ENCODE results near the gene ARHGAP15. TPM values are rescaled to one million over a fixed set of nuclear protein-coding genes. Genes with fewer than 3 reads are reported as not detected.
A peak's percentile ranks its signal among the peaks of the same experiment; 100 is the strongest.

Gene ARHGAP15
- polyA plus RNA-seq, 4 donors = 3.4 to 8.1 (median 4.9) TPM

GRCh38 chr2:143779021-143779420 is 649.8 kb downstream of the ARHGAP15 start:
- no peak for DNase-seq (ENCODE audit: low read depth in 4 of 4, low spot score in 3 of 4)

- DNase-seq (ENCODE audit: low read depth in 4 of 4, low spot score in 3 of 4) = peak in 3 of 4 donors; percentile 14 to 46 (median 39)
Observed at GRCh38 chr2:143786026-143786765, 657.0 kb downstream of the ARHGAP15 start.

GRCh38 chr2:143787674-143788073 is 658.5 kb downstream of the ARHGAP15 start:
- no peak for DNase-seq (ENCODE audit: low read depth in 4 of 4, low spot score in 3 of 4)

DNA sequence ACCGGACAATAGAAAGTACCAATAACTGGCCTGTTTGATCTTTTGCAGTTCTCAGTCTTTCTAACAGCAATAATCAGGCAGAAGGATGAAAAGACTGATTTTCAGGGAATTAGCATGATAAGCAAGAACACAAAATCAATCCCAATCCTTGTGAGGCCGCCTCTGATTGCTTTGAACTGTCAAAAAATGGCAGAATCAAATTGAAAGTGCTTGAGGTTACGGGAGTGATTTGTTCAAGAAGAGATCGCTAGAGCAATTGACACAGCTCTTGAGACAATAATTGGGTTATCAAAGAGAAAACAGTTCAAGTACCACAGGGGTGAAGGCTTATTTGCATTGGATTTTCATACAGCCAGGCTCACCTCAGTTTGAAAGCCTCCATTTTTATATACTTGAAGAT is 663.4 kb downstream of the ARHGAP15 start:
- no peak for DNase-seq (ENCODE audit: low read depth in 4 of 4, low spot score in 3 of 4)

- no peak for DNase-seq (ENCODE audit: low read depth in 4 of 4, low spot score in 3 of 4)
Observed at GRCh38 chr2:143793381-143793780, 664.2 kb downstream of the ARHGAP15 start.

DNA sequence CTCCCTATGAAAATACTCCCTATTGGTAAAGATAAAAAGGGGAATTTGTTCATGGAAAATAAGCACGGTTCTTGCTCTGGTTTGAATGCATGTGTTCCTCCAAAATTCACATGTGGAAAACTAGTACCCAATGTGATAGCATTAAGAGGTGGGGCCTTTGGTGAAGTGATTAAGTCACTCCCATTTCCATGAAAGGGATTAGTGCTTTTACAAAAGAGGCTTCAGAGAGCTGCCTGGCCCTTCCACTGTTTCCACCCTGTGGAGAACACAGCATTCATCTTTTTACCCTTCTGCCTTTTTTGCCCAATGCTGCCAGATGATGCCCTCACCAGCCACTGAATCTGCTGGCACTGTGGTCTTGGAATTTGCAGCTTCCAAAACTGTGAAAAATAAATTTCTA is 666.8 kb downstream of the ARHGAP15 start:
- DNase-seq (ENCODE audit: low read depth in 4 of 4, low spot score in 3 of 4) = no peak

DNA sequence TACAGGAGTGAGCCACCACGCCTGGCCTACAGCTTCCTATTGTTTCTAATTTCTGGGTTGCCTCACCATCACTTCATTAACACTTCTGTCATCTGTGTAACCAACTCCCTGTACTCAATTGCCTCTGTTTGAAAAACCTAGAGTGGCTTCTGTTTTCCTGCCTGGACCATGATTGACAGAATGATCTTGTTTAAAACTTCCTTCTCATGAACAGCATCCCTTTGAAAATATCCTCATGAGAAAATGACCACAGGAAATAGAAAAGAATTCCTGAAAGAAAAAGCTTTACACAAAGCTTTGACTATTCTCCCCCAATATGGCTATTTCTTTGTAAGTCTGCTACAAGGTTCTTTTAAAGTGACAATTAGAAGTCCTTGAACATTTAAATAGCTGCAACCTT is 672.3 kb downstream of the ARHGAP15 start:
- DNase-seq (ENCODE audit: low read depth in 4 of 4, low spot score in 3 of 4) = no peak

DNA sequence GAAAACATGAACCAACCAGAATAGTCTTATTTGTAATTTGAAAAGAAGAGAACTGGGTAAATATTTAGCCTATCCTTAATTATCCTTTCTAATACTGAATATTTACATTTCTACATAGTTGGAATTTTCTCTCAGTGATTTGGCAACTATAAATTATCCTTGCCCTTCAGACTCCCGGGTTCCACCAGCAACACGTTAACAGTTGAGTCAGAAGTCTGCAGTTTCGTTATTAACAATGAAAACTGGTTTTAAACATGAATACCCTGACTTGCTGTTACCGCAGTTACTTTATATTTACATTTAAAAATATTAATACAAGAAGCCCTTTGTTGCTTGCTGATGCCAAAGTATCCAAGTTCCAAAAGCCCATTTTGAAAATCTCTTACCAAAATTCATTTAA is 673.0 kb downstream of the ARHGAP15 start:
- no peak for DNase-seq (ENCODE audit: low read depth in 4 of 4, low spot score in 3 of 4)

DNA sequence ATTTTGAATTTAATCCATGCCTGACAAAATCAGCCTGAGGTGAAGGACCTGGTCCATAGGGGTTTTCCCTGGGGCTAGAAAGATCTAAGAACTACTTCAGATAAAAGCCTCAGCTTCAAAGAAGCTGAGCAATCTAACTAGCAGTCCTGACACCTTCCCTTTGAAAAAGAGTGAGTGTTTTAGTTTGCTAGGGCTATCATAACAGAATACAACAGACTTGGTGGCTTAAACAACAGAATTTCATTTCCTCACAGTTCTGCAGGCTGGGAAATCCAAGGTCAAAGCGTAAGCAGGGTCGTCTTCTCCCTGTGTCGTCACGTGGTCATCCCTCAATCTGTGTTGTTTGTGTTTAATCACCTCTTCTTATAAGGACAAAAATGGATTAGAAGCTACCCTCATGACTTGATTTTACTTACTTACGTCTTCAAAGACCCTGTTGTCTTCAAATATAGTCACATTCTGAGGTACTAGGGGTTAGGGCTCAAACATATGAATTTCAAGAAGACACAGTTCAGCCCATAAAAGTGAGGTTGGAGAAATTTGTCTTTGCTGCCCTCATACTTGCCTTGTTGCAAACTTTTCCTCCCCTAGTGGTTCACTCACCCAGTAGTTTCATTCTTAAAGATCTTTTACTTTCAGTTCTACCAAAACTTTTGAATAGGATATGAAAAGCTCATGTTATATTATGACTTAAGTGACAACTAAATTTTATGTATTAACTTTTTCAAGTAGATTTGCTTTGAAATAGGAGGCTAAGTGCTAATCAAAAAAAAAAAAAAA is 673.8 kb downstream of the ARHGAP15 start:
- DNase-seq (ENCODE audit: low read depth in 4 of 4, low spot score in 3 of 4) = no peak

DNA sequence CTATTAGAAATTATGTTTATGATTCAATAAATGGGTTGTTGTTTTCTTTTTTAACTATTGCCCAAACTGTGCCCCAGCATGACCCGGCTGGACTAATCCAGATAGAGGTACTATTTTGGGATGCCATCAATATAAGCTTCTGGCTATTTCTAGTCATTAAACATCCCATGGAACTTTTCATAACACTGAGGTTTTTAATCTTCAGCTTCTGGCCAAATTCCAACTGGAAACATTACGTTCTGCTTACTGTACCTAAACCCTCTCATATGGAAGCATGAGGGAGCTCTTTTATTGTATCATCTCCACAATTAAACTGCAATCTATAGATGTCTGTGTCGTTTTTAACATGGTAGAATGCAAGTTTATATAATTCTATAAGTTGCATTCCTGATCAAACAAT is 674.7 kb downstream of the ARHGAP15 start:
- DNase-seq (ENCODE audit: low read depth in 4 of 4, low spot score in 3 of 4) = no peak

DNA sequence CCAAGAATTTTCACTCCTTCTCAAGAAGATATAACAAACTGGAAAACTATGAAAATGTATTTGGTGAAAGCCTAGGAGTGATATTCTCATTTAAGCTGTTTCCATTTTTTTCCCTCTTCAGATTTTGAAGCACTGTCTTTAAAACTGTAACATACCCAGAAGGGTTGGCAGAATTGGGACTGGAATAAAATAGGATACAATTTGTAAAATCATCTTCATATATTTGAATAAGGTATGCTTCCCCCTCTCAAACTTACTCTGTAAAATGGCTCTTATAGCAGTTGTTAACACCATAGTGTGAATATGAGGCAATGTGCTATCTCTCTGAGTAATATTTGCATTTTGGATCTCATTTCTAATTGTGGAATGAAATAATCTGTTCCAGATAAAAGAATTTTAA is 676.4 kb downstream of the ARHGAP15 start:
- no peak for DNase-seq (ENCODE audit: low read depth in 4 of 4, low spot score in 3 of 4)

DNA sequence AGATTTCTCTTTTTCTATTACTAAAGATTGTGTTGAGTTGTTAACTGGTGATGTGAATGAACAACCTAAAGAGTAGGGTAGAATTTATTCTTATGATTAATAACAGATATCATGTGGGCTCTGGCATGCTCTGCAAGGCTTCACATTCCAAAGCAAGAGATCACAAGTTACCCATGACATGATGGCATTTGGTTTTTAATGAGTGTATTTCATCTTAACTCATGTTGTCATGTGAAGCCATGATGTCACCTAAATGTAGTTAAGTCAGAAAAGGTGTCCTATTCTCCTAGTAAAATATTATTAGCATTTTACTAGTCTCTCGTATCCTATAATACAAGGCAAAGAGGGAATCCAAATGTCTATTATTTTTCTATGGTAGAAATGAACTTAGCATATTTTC is 678.0 kb downstream of the ARHGAP15 start:
- DNase-seq (ENCODE audit: low read depth in 4 of 4, low spot score in 3 of 4) = no peak

GRCh38 chr2:143807671-143808070 is 678.5 kb downstream of the ARHGAP15 start:
- DNase-seq (ENCODE audit: low read depth in 4 of 4, low spot score in 3 of 4) = no peak

- no peak for DNase-seq (ENCODE audit: low read depth in 4 of 4, low spot score in 3 of 4)
Observed at GRCh38 chr2:143808166-143808565, 678.9 kb downstream of the ARHGAP15 start.

DNA sequence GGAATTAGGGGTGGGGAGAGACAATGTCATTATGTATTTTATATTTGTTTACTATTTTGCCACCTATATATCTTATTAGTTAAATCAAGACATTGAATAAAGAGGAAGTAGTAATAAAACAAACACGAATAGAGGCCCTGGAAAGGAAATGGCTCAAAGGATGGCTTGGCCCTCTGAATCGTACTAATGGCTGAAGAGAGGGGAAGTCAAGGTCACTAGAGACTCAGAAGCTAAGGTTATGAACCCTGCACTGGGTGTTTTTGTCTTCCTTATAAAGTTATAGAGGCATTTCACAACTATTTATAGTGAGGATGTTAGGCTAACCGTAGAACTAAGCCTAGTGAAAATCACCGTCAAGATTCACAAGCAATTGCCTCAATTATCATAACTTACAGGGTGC is 685.9 kb downstream of the ARHGAP15 start:
- no peak for DNase-seq (ENCODE audit: low read depth in 4 of 4, low spot score in 3 of 4)

- DNase-seq (ENCODE audit: low read depth in 4 of 4, low spot score in 3 of 4) = no peak
Observed at GRCh38 chr2:143816916-143817315, 687.7 kb downstream of the ARHGAP15 start.

Data from left renal pelvis (tissue), 4 donors.